RPMI8226 (cell line): Measurements from ENCODE around the gene MAGI1.
"Not testable (repeated sequence)": the region's sequence is repeated elsewhere in the genome, so short reads cannot be mapped to it uniquely, and the experiment has no call there.

Experiments
- DNase-seq: peaks from one replicate; pipeline ENCODE4 v3.0.0-alpha.2; 2015

MAGI1 gene

DNA sequence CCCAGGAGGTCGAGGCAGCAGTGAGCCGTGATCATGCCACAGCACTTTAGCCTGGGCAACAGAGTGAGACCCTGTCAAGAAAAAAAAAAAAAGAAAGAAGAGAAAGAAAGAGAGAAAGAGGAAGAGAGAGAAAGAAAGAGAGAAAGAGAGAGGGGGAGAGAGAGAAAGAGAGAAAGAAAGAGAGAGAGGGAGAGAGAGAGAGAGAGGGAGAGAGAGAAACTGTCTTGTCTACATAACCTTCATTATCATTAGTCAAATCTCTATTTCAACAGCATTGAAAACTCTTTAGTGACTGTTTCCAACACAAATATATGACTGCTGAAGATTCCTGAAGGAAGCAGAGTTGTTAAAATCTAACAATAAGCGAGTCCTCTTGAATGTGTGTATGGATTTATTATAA is 304.3 kb downstream of the MAGI1 start:
- DNase-seq: no peak

DNA sequence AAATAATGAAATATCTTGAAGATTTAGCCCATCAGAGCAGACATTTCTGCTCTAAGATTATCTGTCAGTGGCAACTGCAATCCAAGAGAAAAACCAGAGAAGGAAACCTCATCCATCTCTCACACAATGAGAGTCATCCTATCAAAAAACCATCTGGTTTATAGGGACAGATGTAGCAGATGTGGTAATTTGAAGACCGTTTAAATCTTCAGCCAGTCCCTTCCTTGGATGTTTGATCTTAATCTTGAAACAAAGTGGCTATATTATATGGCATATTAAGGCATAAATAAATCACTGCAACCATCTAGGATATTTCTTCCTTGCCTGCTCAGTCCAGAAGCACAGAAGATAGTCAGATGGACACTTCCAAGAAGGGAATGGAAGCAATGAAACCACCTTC is 305.3 kb downstream of the MAGI1 start:
- no peak for DNase-seq

DNA sequence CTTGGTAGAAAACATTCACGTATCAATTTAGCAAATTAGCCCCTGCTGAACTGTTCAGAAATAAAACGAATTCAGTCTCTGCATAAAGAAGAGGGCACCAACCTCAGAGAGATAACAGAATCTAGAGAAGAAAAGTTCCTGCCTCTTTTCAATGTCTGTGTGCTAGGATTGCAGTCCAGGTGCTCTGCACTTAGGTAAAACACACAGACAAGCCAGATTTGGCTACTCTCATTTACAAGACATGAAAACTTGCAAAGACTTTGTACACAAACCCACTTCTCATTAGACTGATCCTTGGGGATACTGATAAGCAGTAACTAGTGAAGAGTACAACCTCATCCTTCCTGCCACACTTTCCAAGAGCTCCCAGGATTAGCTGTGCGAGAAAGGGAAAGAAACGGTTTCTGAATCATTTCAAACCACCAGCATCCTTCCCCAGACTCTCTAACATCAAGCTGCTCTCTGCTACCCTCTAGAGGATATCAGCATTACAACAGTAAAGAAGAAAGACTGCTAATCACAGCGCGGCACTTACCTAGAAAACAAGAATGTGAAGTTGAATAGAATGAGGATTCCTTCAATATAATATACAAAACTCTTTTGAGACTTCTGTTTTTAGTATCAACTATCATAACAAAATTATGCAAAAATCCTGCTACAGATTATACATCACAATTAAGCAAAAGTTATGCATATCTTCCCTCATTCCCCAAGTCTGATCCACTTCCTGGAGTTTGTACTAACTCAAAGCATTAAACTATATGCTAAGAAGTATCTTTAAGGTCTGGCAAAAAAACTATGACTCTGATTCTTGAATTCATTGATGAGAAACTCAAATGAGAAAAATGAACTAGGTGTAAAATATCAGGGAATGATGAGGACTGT is 306.4 kb downstream of the MAGI1 start:
- peak; percentile 61 for DNase-seq

DNA sequence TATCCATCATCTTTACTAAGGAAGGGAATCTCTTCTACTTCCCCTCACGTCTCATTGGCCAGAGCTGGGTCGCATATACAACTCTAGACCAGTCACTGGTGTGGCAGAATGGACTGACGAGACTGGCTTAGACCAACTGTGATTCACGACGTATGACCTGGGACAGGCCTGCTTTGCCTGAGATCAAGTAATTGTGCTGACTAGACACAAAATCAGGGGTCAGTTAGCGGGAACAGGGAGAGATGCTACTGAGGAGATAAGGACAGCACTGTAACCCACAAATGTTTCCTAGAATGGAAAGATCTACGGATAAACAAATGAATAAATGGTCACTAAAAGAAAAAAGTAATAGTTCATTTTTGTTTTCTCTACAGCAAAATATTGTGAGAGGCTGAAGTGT is 308.3 kb downstream of the MAGI1 start:
- DNase-seq: no peak

DNA sequence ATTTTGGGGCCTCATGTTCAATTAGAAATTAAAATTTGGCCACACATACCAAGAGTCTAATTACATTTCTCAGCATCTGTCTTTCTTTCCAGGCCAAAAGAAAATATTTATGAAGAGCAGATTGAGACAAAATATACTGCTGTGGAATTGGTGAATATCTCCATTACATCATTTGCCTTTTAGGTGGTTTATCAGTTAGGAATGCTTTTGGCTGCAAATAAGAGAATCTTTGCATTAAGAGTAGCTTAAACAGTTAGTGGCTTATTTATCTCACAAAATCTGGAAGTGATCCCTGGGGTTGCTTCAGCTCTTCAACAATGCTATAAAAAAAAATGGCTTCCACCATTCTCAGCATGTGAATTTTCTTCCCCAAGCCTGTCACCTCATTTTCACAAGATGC is 308.7 kb downstream of the MAGI1 start:
- DNase-seq: no peak

DNA sequence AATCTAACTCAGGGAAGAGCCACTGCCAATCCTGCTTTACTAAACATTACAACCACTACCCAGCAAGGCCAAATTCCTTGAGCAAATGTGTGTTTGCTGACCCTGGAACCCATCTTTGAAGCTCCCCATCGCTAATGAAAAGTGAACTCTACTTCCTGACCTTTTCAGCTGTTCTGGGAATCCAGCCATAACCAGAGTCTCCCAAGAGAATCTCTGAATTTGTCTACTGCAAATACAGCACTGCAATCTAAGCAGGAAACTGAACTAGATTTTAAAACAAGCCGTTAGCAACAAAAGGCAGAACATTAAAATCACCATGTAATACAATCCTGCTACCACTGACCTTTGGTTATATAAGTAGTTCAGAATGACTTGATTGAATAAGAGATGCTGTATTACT is 309.2 kb downstream of the MAGI1 start:
- no peak for DNase-seq

DNA sequence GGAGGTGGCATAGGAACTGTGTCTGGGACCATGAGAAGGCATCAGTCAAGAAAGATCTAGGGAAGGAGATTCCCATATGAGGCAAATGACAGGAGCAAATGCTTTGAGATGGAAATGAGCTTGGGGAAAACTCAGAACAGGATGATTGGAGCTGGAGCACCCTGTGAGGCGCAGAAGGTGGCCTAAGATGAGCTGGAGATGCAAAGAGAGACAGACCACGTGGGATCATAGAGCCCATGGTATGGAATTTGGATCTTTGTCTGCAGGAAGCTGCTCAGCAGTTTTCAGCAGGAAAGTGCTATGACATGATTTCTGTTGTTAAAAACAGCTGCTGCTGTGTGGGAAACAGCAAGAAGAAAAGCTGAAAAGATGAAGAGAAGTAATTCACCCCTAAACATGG is 310.6 kb downstream of the MAGI1 start:
- DNase-seq: no peak

DNA sequence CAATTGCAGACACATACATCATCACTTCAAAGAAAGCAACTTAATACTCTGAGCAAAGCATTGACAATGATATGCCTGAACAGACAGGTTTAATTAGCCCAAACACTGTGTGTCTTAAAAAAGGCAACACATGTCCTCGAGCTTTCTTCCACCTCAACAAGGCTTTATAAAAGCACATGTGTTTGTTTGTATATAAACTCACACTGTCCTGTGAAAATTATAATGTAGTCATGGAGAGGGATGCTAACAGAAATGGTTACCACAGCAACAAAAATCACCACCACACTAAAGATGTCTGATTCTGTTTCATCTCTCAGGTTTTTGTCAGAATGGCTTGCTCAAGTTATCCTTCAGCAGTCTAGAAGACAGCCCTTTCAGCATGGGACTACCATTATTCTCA is 314.7 kb downstream of the MAGI1 start:
- no peak for DNase-seq

DNA sequence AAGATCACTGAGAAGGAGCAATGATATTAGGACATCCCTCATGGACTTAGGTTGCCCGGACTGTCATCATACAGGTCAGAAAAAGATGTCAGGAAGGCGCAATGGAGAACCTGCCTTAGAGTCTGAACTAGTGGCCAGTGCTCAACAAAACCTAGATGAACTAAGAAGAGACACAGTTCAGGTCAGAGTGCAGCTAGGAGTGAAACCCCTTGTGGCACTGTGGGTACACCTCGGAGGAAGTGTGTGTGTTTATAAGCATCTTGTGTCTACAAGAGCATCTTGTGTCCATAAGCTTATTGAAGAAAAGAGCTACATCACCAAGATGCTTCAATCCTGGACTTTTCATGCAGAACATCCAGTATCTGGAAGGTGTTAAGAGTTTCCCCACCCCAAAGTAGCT is 315.7 kb downstream of the MAGI1 start:
- no peak for DNase-seq

DNA sequence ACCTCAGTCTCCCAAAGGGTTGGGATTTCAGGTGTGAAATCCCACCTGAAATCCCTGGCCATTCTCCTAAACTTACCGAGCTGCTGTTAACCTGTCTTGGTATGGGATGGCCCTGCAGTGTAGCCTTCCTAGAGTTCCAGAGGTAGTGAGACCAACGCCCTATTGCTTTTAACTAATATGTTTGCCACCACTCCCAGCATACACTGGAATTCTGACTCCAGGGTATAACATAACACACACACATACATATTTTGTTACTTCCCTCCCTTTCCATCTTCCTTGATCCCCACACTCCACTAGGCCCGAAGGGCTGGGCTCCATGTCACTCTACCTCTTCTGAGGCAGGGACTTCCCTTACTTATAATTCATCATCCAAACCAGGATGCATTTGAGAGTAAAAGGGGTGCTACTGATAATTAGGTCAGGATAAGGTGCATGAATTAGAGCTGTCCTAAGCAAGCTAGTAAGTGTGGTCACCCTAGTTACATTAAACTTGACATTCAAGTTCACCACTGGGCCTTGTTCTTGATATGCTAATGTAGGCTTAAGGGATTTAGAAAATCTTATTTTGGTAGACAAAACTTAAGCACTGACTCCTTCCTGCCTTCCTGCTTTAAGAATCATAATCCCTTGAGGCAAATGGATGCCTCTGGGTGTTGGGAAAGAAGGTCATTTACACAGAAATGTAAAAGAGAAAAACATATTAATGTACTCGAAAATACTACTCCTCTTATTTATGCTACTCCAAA is 317.6 kb downstream of the MAGI1 start:
- no peak for DNase-seq

DNA sequence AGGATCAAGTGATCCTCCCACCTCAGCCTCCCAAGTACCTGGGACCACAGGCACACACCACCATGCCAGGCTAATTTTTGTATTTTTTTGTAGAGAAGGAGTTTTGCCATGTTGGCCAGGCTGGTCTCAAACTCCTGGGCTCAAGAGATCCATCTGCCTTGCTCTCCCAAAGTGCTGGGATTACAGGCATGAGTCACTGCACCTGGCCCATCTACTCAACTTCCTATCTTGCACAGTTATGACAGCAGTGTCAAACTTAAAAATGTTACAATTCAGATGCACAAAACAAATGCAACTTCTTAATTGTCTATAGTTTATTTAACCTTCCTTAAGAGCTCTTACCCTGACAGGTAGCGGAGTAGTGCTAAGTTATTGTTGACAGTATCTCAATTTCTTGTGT is 319.1 kb downstream of the MAGI1 start:
- DNase-seq: not testable (repeated sequence)

DNA sequence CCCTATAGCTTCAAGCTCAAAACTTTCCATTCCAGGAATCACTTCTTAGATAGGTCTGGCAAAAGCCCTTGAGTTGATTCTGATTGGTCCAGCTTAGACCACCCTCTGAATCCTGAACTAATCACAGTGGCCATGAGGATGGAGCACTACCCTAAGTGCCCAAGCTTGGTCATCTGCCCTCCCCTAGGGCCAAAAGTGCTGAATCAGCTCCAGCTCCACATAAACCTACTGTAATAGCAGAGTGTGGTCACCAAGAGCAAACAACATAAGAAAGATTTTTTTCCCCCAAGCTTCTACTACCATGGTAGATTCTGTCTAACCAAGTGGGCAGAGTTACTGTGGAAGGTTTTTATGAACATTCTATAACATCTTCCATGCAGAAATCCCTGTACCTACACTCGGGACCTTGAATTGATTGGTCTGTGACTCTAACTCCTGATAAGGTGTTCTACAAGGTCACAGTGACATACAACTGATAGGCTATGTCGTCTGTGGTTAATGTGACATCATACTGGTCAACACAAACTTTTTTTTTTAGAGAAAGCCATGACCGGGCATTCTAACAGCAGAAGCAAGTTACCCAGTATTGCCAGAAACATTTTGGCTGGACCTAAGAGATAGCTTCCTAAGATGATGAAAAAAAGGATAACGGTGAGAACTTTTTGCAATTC is 320.9 kb downstream of the MAGI1 start:
- DNase-seq: no peak

DNA sequence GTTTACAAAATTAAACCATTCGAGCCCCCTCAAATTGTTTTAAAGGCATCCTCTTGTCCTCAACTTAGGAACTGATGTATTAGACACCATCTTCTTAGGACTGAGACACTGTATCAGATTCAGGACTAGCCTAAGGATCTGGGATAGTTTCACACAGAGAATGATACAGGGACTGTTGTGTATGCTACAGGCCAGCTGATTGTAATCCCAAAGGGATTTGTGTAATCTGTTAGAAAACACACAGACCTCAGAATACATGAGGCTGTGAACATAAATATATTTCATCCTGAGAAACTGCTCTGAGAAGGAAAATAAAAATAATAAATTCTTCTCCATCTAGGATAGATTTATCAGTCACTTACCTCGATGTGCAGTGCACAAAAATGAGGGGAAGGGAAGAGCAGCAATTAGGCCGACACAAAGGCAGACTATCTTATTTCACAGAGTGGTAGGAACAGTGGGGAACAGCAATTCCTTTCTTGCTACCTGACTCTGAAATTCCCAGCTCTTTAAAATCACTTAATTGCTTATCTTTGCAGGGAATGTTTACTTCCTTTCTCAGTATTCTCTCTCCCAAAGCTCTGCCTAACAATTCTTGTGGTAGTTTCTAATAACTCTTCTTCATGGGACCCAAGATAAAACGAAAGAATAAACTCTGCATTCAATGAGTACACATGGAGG is 322.5 kb downstream of the MAGI1 start:
- DNase-seq: no peak

DNA sequence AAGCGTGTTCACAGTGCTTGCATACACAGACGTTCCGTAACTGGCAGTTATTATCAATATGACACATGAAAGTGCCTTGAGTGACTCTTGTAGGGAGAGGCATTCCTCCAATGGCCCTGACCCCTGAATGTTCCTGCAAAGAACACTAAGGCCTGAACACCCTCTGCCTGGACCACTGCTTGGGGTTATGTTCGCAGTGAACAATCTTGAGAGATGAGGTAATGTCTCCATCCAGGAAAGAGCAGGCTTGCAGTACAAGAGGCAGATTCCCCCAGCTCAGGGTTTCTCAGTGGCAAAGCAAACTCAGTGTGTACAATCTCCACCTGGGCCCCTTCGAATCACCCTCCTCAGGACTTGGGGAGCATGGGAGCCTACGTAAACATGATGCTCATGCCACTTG is 324.6 kb downstream of the MAGI1 start:
- DNase-seq: no peak

DNA sequence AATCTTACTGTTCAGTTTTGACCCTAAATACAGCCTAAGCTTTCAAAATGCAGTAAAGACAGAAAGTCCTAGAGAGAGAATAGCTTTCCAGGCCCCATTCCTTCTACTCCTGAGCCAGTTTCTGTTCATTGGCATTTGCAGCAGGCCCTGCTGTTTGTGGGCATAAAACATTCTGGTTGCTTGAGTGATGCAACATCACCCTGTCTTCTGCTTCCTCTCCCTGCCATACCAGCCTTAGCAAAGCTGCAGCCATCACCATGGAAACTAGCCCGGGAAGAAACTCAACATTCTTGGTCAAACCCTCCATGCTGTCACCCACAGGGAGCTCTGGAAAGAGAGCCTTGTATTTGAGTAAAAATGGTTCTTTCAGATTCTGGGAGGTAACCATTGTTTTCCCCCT is 325.7 kb downstream of the MAGI1 start:
- DNase-seq: no peak

DNA sequence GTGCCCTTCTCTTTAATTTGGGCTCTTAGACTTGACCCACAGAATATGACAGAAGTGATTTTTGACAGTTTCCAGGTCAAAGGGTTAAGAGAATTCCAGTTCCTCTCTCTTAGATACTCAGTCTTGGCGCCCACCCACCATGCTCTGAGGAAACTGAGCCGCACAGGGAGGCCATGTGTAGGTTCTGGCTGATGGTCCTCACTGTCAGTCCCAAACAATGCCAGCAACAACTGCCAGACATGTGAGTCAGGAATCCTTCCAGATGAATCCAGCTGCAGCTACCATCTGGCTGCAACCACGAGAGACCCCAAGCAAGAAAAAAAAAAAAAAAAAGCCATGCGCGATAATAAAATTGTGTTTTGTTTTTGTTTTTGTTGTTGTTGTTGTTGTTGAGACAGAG is 326.6 kb downstream of the MAGI1 start:
- DNase-seq: no peak

DNA sequence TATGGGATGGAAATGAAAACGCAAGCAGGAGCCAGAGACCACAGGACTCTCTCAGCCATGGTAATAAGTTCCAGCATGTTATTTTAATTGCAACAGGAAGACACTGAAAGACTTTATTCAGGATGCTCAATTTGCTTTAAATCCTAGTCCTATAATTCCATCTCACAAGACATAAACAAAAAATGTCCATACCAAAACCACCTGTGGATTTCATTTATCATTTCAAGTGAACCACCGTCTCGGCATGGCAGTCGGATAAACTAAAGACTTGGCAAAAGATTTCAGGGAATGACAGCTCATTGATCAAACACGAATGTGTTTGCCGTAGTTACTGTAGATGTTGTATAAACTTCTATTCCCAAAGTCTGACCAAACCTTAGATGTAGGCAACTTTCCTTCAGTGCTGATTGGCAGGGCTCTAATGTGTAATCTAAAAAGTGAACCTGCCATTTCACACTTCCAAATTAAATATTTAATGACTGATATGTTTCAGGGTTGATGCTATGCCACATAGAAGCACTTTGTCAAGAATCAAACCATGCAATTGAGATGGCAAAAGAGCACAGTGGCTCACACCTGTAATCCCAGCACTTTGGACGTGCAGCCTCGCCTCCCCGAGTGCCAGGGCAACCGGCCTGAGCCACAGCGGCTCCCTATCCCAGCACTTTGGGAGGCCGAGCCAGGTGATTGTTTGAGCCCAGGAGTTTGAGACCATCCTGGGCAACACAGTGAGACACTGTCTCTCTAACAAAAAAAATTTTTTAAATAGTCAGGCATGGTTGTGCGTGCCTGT is 331.7 kb downstream of the MAGI1 start:
- no peak for DNase-seq

DNA sequence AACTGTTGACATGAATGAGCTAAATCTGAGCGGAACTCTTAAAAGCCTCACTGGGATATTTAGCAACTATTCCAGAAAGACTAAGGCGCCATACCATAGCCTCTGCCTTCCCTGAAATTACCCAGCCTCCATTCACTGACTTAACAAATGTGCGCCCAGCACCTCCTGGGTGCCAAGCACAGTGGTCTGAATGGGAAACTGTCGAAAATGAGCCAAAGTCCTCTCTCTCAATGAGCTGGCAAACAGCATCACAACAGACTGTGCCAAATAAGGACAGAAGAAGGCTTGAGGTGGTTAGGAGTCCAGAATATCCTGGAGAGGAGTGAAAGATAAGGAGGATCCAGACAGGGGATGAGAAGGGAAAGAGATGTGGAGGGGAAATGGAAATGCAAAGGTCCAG is 332.4 kb downstream of the MAGI1 start:
- no peak for DNase-seq

DNA sequence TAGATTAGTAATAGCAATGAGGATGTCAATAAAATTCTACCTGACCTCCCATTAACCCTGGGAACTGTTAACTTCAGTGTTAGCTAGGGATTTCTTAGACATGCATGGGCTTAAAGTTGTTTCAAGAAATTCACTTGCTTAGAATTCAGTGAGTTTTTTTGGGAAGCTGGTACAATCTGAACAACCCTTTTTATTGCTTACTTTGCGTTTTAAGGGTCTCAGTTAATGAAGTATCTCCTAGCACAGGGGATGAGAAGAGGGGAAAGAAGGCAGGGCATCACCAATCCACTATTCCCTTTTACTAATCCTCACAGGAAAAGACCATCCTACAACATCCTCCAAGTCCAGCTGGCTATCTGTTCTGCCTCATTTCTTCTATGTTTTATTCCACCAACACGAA is 334.9 kb downstream of the MAGI1 start:
- no peak for DNase-seq

DNA sequence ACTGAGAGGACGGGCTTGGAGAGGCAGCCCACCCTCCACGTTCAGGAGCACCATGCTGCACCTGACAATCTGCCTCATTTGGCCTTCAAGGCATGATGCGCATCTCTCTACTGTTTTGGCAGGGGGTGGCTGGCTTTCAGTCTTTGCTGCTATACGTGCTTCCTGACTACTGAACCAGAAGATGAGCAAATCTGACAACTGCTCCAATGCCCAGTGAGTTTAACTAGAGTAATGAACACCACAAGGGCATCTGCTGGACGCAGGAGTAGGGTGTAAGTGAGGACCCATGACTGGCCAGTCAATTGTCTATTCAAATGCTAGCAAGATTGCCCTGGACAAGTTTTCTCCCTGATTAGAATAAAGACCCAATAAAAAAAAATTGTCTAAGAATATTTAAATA is 335.7 kb downstream of the MAGI1 start:
- no peak for DNase-seq

DNA sequence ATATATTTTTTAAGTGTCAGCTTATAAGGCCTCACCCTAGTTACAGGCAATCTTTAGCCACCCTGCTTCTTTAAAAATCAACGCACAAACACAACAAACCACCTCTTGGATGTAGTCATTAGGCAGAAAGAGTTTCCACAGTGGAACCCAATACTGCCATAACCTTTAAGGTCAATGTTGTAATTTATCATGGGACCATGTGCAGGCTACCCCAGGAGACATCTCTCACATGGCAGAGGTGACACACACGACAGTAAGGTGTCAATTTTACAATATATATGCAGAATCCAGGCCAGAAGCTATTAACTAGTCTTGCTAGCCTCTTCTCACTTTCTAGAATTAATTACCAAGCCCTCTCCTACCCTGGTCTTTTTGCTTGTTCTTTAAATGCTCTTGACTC is 336.5 kb downstream of the MAGI1 start:
- no peak for DNase-seq

DNA sequence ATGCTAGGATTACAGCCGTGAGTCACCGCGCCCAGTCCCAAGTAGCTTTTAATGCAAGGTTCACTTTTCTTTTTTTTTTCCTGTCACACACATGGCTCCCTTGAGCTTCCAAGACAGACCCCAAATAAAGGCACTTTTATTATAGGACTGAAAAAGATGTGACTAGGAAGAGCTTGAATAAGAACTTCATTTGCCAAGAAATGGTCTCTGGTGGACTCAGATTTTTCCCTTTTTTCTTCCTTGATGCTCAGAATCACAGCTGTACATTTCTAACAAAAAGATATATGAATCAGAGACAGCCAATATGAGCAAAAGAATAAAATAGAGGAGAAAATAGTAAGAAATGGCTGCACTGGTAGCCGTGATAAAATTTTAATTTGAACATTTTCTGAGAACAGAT is 337.2 kb downstream of the MAGI1 start:
- no peak for DNase-seq

DNA sequence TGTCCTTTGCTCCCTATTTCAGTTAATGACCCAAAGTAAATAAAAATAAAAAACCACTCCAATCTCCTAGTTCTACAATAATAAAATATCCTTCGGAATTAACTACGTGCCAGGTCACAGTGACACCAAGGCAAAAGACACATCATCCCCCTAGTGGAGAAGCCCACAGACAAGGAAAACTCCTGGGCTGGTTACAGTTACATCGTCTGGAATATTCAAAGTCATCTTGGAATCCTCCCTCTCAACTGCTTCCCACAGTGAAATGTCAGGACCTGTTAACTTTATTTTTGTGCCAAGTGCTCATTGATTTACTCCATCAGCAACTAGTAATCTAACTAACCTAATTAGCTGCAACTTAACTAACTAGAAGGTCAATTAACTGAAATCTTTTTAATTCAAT is 349.3 kb downstream of the MAGI1 start:
- no peak for DNase-seq
